K562 treated with DMSO at 1 percent for 24 hours (cell line): Measurements from ENCODE around the gene BARX1. TPM values are rescaled to one million over a fixed set of nuclear protein-coding genes. Genes with fewer than 3 reads are reported as not detected.

ENCODE experiments used
- total RNA-seq: library from RNA; unstranded; fragments of 300-600 nt; gene quantifications from 2 replicates; pipeline ENCODE4 v1.2.3, GENCODE V29; 2022; ENCODE audit warnings: low read depth; ENCODE audit not compliant: insufficient read depth

BARX1 gene, protein sequence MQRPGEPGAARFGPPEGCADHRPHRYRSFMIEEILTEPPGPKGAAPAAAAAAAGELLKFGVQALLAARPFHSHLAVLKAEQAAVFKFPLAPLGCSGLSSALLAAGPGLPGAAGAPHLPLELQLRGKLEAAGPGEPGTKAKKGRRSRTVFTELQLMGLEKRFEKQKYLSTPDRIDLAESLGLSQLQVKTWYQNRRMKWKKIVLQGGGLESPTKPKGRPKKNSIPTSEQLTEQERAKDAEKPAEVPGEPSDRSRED
- total RNA-seq = 0.56 and 1.2 TPM in 2 replicates

DNA sequence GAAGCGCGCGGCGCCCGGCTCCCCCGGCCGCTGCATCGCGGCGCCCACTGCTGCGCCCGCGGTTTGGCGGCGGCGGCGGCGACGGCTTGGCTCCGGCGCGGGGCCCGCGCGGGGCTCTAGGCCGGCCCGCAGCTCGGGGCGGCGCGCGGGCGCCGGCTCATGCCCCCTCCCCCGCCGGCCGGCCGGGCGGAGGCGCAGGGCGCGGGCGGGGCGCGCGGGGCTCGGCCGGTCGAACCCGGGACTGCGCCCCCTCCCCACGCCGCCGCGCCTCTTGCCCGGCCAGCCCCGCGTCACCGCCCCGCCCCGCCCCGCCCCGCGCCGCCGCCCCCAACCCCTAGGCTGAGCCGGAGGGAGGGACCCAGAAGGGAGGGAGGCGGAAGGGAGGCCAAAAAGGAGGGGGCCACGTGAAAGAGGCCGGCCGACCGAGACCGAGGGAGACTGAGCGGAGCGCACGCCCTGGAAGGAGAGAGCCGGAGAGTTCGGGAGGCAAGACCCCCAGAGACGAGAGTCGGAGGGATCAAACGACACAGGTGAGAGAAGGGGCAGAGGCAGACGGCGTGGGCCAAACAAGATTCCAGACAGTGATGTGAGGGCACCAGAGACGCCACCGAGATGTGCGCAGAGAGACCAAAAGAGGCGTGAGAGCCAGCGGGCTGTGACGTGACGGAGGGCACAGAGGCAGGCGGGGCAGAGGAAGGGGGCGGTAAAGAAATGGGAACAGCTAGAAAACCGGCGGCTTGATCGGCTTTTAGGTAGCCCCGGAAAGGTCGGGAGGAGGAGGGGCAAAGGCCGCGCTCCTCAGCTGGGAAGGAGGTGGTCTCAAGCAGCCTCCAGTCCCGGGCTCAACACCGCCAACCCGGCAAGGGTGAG is at the start of gene BARX1:
TSS of gene BARX1 (minus strand) at position 245 of the 870 bp plus-strand sequence. CDS start at position 36, 209 bp downstream.

Other genes with a start within 250 kb of the BARX1 start
- 4.8 and 5.3 TPM in 2 replicates for gene PTPDC1, start 129.1 kb upstream of the BARX1 start, total RNA-seq